Measurements from ENCODE around the gene PRKCB.

PRKCB gene

DNA sequence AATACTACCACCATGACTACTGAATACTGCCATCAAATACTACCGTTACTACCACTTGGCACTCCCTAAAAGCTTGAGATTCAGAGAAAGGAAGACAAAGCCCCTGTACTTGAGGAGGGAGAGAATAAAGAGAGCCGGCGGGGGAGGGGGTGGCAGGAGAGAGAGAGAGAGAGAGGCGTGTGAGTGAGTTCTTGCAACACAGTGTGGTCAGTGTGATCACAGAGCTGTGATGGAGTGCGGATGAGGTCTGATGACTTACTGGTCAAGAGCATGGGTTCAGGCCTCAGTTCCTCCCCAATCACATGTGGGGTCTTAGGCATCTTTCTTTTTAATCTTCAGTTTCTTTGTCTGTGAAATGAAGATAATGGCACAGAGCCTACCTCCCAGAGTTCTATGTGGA, 19.2 kb downstream of the PRKCB start (continued):
- TF ChIP-seq ZNF37A (tag by site-specific recombination; IDR thresholded peaks at IDR 0.05), result no peak
- TF ChIP-seq, protein P1, sequence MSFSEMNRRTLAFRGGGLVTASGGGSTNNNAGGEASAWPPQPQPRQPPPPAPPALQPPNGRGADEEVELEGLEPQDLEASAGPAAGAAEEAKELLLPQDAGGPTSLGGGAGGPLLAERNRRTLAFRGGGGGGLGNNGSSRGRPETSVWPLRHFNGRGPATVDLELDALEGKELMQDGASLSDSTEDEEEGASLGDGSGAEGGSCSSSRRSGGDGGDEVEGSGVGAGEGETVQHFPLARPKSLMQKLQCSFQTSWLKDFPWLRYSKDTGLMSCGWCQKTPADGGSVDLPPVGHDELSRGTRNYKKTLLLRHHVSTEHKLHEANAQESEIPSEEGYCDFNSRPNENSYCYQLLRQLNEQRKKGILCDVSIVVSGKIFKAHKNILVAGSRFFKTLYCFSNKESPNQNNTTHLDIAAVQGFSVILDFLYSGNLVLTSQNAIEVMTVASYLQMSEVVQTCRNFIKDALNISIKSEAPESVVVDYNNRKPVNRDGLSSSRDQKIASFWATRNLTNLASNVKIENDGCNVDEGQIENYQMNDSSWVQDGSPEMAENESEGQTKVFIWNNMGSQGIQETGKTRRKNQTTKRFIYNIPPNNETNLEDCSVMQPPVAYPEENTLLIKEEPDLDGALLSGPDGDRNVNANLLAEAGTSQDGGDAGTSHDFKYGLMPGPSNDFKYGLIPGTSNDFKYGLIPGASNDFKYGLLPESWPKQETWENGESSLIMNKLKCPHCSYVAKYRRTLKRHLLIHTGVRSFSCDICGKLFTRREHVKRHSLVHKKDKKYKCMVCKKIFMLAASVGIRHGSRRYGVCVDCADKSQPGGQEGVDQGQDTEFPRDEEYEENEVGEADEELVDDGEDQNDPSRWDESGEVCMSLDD (tag by site-specific recombination; IDR thresholded peaks at IDR 0.05), result no peak
- TF ChIP-seq ZNF366 (tag by site-specific recombination; conservative IDR thresholded peaks at IDR 0.05), result no peak
- TF ChIP-seq, protein P2, sequence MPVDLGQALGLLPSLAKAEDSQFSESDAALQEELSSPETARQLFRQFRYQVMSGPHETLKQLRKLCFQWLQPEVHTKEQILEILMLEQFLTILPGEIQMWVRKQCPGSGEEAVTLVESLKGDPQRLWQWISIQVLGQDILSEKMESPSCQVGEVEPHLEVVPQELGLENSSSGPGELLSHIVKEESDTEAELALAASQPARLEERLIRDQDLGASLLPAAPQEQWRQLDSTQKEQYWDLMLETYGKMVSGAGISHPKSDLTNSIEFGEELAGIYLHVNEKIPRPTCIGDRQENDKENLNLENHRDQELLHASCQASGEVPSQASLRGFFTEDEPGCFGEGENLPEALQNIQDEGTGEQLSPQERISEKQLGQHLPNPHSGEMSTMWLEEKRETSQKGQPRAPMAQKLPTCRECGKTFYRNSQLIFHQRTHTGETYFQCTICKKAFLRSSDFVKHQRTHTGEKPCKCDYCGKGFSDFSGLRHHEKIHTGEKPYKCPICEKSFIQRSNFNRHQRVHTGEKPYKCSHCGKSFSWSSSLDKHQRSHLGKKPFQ (tag by site-specific recombination; IDR thresholded peaks at IDR 0.05), result no peak
- TF ChIP-seq, protein P3, sequence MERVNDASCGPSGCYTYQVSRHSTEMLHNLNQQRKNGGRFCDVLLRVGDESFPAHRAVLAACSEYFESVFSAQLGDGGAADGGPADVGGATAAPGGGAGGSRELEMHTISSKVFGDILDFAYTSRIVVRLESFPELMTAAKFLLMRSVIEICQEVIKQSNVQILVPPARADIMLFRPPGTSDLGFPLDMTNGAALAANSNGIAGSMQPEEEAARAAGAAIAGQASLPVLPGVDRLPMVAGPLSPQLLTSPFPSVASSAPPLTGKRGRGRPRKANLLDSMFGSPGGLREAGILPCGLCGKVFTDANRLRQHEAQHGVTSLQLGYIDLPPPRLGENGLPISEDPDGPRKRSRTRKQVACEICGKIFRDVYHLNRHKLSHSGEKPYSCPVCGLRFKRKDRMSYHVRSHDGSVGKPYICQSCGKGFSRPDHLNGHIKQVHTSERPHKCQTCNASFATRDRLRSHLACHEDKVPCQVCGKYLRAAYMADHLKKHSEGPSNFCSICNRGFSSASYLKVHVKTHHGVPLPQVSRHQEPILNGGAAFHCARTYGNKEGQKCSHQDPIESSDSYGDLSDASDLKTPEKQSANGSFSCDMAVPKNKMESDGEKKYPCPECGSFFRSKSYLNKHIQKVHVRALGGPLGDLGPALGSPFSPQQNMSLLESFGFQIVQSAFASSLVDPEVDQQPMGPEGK (tag by site-specific recombination; IDR thresholded peaks at IDR 0.05), result no peak

DNA sequence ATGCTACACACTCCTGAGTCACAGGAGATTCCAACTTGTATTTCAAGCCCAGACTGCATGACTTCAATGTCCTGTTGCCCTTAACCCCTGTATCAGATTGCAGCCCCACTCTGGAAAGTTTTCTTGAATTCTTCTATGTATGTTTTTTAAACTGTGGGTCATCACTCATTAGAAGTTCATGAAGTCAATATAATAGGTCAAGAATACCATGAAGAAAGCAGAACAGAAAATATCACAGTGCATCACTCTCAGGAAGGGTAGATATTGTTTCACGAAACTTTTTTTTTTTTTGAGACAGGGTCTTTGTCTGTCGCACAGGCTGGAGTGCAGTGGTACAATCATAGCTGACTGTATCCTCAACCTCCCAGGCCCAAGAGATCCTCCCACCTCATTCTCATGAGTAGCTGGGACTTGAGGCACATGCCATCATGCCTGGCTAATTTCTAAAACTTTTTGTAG, 20.5 kb downstream of the PRKCB start:
- H3K4me3 ChIP-seq (ENCODE audit: low read depth, low read length), result no peak overlapping the region
- H3K27ac ChIP-seq (ENCODE audit: extremely low read depth, low read depth, low read length), result no peak overlapping the region
- no peaks in the 10 kb centered on the region for H3K36me3 ChIP-seq (ENCODE audit: control insufficient read depth in 2 of 2, insufficient read depth in 1 of 2, low read length in 2 of 2)
- no peaks in the 10 kb centered on the region for H3K4me1 ChIP-seq (ENCODE audit: control insufficient read depth, insufficient read depth, low read length)
- CTCF ChIA-PET, result interaction anchor here (0.7 kb wide), 1 partner anchor 302 kb away, joined by 3 read pairs; no protein-coding TSS in a partner anchor
- POLR2A ChIA-PET, result no interaction called here
- TF ChIP-seq ZNF785 (tag by site-specific recombination; IDR thresholded peaks at IDR 0.05) (no peak), REPIN1 (tag by site-specific recombination; IDR thresholded peaks at IDR 0.05; ENCODE audit: low read depth) (no peak), ZNF157 (tag by site-specific recombination; IDR thresholded peaks at IDR 0.05) (no peak), ZNF184 (tag by site-specific recombination; IDR thresholded peaks at IDR 0.05) (no peak), ZNF175 (tag by site-specific recombination; IDR thresholded peaks at IDR 0.05) (no peak), GLIS2 (tag by site-specific recombination; IDR thresholded peaks at IDR 0.05) (no peak), GLI2 (tag by site-specific recombination; IDR thresholded peaks at IDR 0.05; ENCODE audit: borderline replicate concordance, low read depth) (no peak), KLF1 (tag by site-specific recombination; IDR thresholded peaks at IDR 0.05) (no peak), ZNF707 (tag by site-specific recombination; IDR thresholded peaks at IDR 0.05) (no peak), ZNF501 (tag by site-specific recombination; IDR thresholded peaks at IDR 0.05) (no peak), ZNF146 (tag by site-specific recombination; IDR thresholded peaks at IDR 0.05) (no peak), ZBTB17 (tag by site-specific recombination; IDR thresholded peaks at IDR 0.05) (no peak), ZNF423 (tag by site-specific recombination; IDR thresholded peaks at IDR 0.05) (no peak), ZNF274 (IDR thresholded peaks at IDR 0.05; ENCODE audit: low read length) (no peak), ZNF274 (tag by site-specific recombination; IDR thresholded peaks at IDR 0.05; ENCODE audit: borderline replicate concordance) (no peak)
- TF ChIP-seq, protein P4, sequence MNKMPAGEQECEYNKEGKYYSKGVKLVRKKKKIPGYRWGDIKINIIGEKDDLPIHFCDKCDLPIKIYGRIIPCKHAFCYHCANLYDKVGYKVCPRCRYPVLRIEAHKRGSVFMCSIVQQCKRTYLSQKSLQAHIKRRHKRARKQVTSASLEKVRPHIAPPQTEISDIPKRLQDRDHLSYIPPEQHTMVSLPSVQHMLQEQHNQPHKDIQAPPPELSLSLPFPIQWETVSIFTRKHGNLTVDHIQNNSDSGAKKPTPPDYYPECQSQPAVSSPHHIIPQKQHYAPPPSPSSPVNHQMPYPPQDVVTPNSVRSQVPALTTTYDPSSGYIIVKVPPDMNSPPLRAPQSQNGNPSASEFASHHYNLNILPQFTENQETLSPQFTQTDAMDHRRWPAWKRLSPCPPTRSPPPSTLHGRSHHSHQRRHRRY (tag by site-specific recombination; IDR thresholded peaks at IDR 0.05), result no peak
- TF ChIP-seq, protein P1 (tag by site-specific recombination; IDR thresholded peaks at IDR 0.05), result no peak
- TF ChIP-seq, protein P5, sequence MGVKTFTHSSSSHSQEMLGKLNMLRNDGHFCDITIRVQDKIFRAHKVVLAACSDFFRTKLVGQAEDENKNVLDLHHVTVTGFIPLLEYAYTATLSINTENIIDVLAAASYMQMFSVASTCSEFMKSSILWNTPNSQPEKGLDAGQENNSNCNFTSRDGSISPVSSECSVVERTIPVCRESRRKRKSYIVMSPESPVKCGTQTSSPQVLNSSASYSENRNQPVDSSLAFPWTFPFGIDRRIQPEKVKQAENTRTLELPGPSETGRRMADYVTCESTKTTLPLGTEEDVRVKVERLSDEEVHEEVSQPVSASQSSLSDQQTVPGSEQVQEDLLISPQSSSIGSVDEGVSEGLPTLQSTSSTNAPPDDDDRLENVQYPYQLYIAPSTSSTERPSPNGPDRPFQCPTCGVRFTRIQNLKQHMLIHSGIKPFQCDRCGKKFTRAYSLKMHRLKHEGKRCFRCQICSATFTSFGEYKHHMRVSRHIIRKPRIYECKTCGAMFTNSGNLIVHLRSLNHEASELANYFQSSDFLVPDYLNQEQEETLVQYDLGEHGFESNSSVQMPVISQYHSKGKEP (tag by site-specific recombination; IDR thresholded peaks at IDR 0.05), result no peak
- TF ChIP-seq, protein P6, sequence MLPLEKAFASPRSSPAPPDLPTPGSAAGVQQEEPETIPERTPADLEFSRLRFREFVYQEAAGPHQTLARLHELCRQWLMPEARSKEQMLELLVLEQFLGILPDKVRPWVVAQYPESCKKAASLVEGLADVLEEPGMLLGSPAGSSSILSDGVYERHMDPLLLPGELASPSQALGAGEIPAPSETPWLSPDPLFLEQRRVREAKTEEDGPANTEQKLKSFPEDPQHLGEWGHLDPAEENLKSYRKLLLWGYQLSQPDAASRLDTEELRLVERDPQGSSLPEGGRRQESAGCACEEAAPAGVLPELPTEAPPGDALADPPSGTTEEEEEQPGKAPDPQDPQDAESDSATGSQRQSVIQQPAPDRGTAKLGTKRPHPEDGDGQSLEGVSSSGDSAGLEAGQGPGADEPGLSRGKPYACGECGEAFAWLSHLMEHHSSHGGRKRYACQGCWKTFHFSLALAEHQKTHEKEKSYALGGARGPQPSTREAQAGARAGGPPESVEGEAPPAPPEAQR (tag by site-specific recombination; IDR thresholded peaks at IDR 0.05), result no peak
- no peaks in the 10 kb centered on the region for H3K9me3 ChIP-seq (ENCODE audit: control insufficient read depth, insufficient read depth, low read depth, low read length)

All from HEK293 (cell line).